ENCODE measurements around the gene FLNB.

FLNB gene

DNA sequence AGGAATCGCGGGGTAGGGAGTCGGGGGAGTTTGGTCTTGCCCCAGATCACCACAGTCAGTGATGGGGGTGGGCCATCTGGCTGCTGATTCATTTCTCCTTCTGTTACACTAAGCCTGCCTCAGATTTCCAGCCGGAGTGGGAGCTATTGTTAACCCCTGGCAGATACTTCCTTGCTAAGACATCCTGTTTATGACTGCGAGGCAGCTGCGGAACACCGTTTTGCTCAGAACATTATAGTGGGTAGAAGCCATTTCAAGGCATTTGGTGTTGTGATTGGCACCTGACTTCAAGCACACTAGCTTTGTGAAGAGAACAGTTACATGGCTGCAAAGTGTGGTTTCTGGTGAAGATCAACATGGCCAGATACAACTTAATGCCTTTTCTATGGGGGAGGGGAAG, 73.8 kb downstream of the FLNB start:
- no peak for DNase-seq

DNA sequence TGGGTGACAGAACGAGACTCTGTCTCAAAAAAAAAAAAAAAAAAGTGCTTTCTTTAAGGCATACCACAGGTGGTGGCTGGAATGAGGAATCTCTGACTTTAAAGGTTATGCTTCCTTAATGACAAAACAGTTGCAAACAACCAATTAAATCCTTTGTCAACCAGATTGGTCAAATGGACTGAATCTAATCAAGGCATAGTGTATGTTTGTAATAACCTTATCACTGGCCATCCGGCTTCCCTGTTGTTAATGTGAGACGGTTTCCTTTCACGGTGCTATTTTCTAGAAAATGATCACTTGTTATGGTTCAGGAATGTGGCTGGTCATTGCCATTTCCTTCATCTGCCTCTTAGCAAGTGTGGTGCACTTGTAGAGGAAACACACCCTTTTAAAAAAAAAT, 75.9 kb downstream of the FLNB start:
- DNase-seq: no peak

GRCh38 chr3:58084788-58085543, 76.7 kb downstream of the FLNB start:
- DNase-seq: no peak

GRCh38 chr3:58085616-58086015, 77.4 kb downstream of the FLNB start:
- no peak for DNase-seq

DNA sequence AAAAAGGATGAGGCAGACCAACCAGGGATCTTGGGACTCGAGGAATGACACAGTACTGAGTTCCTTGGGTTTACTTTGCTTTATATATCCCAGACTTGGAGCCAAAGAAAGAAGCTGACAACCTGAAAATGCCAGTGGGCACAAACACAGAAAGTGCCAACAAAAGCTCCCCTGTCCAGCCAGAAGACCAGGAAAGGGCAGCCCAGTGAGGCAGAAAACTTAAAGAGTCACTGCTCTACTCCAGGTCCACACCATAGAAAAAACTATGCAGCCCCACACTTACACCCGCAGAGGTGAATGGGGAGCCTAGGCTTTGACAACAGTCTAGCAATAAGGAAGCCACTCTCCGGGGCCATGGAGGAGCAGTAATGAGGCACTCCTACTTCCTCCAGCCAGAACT, 80.3 kb downstream of the FLNB start:
- no peak for DNase-seq

DNA sequence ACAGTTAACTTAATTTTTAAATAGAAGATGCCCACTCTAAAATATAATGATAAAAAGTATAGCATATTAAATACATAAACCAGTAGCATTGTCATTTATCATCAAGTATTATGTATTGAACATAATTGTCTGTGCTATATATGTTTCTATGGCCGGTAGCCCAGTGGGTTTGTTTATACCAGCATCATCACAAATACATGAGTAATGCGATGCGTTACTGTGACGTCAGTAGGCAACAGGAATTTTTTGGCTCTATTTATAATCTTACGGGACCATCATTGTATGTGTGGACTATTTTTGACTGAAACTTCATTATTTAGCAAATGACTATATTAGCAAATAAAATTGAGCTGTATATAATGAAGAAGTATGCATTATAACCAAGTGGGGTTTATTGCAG, 82.1 kb downstream of the FLNB start:
- DNase-seq: no peak

- no peak for DNase-seq
Measured at GRCh38 chr3:58092521-58092920, 84.3 kb downstream of the FLNB start.

GRCh38 chr3:58093574-58094195, 85.5 kb downstream of the FLNB start:
- DNase-seq: no peak

GRCh38 chr3:58094657-58095056, 86.4 kb downstream of the FLNB start:
- no peak for DNase-seq

- no peak for DNase-seq
Measured at GRCh38 chr3:58095603-58096138, 87.4 kb downstream of the FLNB start.

- DNase-seq: no peak
Measured at GRCh38 chr3:58098531-58098930, 90.3 kb downstream of the FLNB start.

DNA sequence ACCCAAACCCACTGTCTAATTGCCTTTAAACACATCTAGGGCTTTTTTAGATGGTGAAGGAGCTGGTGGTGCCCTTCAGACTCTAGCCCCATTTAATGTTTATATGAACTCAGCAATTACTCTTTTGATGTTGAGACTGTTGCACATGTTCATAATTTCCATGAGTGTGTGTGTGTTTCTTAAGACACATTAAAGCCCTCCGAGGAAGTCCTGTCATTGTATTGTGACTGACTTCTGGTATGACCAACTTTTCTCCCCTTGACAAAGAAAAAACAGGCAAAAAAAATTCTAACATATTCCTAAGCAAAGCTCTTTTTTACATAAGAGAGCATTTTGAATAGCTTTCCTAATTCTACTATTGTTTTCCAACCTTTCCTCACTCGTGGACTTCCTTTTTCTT, 91.6 kb downstream of the FLNB start:
- DNase-seq: no peak

DNA sequence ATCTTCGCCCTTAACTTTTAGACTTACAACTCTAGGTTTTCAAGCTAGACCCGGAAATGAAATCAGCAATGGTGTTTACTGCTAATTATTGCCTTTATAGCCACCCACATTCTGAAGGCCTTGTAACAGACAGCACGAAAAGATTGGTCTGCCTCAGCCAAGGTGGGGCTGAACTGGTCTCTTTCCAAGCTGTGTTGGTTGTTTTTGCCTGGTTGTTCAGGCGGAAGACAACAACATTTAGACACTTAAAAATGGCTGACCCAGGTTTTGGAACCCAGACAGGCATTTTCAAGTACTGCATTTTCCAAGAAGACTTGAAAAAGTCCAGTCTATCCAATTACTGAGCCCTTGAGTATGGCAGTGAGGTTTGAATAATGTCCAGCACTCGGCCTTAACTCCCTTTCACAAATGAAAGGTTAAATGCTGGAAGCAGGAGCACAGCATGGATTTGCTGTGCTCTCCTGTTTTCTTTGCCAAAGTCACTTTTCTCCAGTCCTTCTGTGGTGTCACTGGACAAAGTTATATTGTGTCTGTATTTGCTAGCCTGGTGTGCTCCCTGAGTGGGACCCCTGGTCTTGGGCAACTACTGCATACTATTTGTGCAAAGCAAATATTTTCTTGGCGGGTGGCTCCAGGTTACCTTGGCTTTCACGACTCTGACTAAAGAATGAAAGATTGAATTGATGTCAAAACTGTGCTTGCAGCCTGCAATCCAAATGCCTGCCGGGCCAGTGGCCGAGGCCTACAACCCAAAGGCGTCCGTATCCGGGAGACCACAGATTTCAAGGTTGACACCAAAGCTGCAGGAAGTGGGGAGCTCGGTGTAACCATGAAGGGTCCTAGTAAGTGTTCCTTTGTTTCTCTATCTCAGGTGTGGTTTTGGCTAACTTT, 93.5 kb downstream of the FLNB start:
- DNase-seq: no peak

- no peak for DNase-seq
Measured at GRCh38 chr3:58102390-58102750, 94.1 kb downstream of the FLNB start.

GRCh38 chr3:58102976-58103451, 94.8 kb downstream of the FLNB start:
- no peak for DNase-seq

DNA sequence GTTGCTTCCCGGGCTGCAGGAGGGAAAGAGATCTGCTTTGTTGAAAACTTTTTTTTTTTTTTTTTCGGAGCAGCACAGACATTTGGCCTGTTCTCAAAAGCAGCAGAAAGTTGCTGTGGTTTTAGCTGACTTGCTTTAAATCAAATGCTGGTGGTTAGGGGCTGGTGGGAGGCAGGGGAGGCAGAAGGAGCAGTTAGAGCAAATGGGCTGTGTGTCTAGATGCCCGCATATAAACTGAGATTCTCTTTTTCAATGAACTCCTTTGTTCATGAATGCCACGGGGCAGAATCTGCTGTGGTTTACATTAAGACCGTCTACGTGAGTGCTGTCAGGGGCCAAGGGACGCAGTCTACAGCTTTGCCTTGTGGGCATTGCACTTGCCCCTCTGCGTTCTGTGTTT, 95.9 kb downstream of the FLNB start:
- no peak for DNase-seq

GRCh38 chr3:58104712-58105111, 96.5 kb downstream of the FLNB start:
- no peak for DNase-seq

- DNase-seq: no peak
Measured at GRCh38 chr3:58105196-58105595, 97.0 kb downstream of the FLNB start.

GRCh38 chr3:58106061-58106460, 97.8 kb downstream of the FLNB start:
- DNase-seq: no peak

DNA sequence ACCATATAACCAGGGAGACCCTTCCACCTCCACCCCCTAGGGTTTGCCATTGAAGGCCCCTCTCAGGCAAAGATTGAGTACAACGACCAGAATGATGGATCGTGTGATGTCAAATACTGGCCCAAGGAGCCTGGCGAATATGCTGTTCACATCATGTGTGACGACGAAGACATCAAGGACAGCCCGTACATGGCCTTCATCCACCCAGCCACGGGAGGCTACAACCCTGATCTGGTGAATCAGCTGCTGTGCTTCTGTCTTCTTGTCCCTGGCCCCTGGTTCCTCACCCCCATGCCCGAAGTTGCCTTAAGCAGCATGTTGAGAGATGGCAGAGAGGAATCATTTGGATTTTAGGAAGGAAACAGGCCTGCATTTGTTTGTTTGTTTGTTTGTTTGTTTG, 98.4 kb downstream of the FLNB start:
- no peak for DNase-seq

DNA sequence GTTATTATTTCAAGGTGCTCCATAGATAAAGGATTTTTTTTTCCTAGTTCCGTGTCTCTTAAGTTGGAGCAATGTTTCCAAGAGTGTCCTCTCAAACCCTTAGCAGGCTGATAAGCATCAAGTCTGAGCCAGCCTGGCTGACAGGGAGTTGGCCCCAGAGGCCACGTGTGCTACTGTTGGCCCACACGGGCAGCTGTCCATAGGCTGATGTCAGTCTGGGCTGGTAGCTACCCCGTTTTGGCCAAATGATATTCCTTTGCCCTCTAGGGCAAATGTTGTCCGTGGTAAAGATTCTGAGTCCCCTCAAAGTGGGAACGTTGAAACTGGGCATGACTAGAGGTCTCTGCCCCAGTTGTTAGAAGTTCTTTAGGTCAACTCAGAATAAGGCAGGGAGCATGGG, 99.4 kb downstream of the FLNB start:
- no peak for DNase-seq

- no peak for DNase-seq
Measured at GRCh38 chr3:58109752-58110151, 101.5 kb downstream of the FLNB start.

- no peak for DNase-seq
Measured at GRCh38 chr3:58111513-58112184, 103.4 kb downstream of the FLNB start.

Measured in activated CD4-positive, alpha-beta T cell treated with anti-CD3 and anti-CD28 coated beads for 4 hours (primary cell).